NT2/D1 (cell line): ENCODE results near the gene RBMS3.

ENCODE experiments used
- SUZ12 ChIP-seq: IDR thresholded peaks from 2 replicates; pipeline ENCODE4 v1.6.1; 2011; ENCODE audit not compliant: insufficient read length, insufficient read depth; ENCODE audit errors: extremely low read depth
- YY1 ChIP-seq: IDR thresholded peaks from 2 replicates; pipeline ENCODE4 v1.6.1; 2011; ENCODE audit not compliant: insufficient read length, insufficient read depth
- ZNF274 ChIP-seq: IDR thresholded peaks from 2 replicates; pipeline ENCODE4 v1.6.1; 2011; ENCODE audit warnings: mild to moderate bottlenecking, low read depth, low read length

DNA sequence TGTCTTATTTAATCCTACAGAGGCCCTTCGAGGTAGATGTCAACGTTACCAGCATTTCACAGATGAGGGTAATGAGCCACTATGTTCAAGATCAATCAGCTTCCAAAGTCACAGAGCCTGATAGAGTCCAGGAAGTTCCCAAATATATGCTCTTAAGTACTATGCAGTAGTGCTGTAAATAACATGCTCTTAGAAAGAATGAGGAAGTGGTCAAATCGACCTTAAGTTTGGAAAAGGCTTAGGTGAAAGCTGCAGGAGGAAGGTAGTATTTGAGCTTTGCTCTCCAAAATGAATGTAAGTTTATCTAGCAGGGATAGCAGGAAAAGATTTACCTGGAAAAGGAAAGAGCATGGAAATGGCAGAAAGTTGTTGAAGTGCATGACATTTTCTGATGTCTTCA lies 234.0 kb downstream of the RBMS3 start:
- TF ChIP-seq ZNF274 (no peak), YY1 (no peak), SUZ12 (no peak)
